ENCODE data around the gene ARHGAP19.

The ARHGAP19 gene

GRCh38 chr10:97329766-97330165 is 37.3 kb upstream of the ARHGAP19 start:
- TF ChIP-seq CTCF (IDR thresholded peaks at IDR 0.05): no peak
- DNase-seq (ENCODE audit: low spot score): no peak
- Histone ChIP-seq H3K27ac (no peak overlapping the region), H3K4me3 (no peak overlapping the region)

- Histone ChIP-seq H3K4me3 (no peak overlapping the region), H3K27ac (no peak overlapping the region)
- TF ChIP-seq CTCF (IDR thresholded peaks at IDR 0.05): no peak
- no peak for DNase-seq (ENCODE audit: low spot score)
These were observed 36.4 kb upstream of the ARHGAP19 start for GRCh38 chr10:97328646-97329453.

- no peak for DNase-seq (ENCODE audit: low spot score)
- H3K4me3 ChIP-seq: no peak overlapping the region
- no peak for TF ChIP-seq CTCF (IDR thresholded peaks at IDR 0.05)
- H3K27ac ChIP-seq: no peak overlapping the region
These were observed 35.2 kb upstream of the ARHGAP19 start for GRCh38 chr10:97327348-97328294.

- no peak for DNase-seq (ENCODE audit: low spot score)
- H3K27ac ChIP-seq: no peak overlapping the region
These were observed 33.3 kb upstream of the ARHGAP19 start for GRCh38 chr10:97325754-97326153.

GRCh38 chr10:97323501-97323900 is 31.1 kb upstream of the ARHGAP19 start:
- no peak for DNase-seq (ENCODE audit: low spot score)
- no peak overlapping the region for H3K27ac ChIP-seq
- TF ChIP-seq CTCF (IDR thresholded peaks at IDR 0.05): no peak
- no peak overlapping the region for H3K4me3 ChIP-seq

More at GRCh38 chr10:97325754-97326153, 33.3 kb upstream of the ARHGAP19 start:
- H3K4me3 ChIP-seq: no peak overlapping the region
- TF ChIP-seq CTCF (IDR thresholded peaks at IDR 0.05): no peak

GRCh38 chr10:97321804-97322190 is 29.4 kb upstream of the ARHGAP19 start:
- no peak for TF ChIP-seq CTCF (IDR thresholded peaks at IDR 0.05)
- peak overlapping the region in 1 of 2 donors; percentile 92 for H3K27ac ChIP-seq
- peak overlapping the region; percentile 86 for H3K4me3 ChIP-seq
- no peak for DNase-seq (ENCODE audit: low spot score)

All from coronary artery (tissue), 2 donors.